DMS153 (cell line): Measurements from ENCODE around the gene LDB2.

ENCODE experiments used
- DNase-seq: peaks from one replicate; lab custom pipeline; 2025; lab: John Stamatoyannopoulos, UW

Gene LDB2

DNA sequence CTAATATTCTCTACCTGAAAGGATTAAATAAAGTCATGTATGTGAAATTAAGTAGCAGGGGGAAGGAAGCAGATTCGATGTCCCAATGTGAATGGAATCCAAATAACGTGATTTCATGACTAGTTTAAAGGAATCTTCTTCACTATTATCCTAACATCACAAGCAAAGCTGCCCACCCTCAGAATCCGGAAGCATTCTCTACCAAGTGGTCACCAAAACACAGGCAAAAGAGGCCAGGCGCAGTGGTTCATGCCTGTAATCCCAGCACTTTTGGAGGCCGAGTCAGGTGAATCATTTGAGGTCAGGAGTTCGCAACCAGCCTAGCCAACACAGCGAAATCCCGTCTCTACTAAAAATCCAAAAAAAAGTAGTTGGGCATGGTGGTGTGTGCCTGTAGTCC lies 212.9 kb downstream of the LDB2 start:
- no peak for DNase-seq

DNA sequence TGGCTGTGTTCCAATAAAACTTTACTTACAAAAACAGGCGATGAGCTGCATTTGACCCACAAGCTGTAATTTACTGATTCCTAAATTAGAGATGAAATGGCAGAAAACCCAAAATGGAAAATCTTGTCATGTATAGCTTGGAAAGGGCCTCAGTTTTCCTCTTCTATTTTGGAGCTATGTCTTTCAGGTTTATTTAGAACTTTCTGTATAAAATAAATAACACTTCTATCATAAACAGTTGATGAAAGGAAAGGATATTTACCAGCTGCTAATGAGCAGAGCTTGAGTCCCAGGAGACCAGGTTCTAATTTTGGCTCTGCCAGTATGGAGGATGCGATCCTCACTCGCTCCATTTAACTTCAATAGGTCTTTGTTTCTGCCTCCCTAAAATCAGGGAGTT lies 213.5 kb downstream of the LDB2 start:
- DNase-seq: no peak

DNA sequence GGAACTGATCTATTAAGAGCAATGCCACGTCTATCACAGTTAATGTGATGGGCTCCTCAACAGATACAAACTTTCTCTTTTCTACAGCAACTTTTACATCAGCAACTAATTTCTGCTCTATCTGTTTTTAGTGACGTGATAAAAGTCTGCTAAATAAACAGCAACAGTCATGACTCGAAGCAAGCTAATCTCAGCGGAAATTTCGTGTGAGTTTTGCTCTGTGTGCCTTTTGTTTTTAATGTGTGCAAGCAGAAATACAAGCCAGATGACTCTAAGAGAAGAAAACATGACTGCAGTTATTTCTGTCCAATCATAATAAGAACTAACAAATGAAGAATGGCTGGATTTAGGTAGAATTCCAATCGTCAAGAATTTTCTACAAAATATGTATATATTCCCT lies 214.3 kb downstream of the LDB2 start:
- no peak for DNase-seq

DNA sequence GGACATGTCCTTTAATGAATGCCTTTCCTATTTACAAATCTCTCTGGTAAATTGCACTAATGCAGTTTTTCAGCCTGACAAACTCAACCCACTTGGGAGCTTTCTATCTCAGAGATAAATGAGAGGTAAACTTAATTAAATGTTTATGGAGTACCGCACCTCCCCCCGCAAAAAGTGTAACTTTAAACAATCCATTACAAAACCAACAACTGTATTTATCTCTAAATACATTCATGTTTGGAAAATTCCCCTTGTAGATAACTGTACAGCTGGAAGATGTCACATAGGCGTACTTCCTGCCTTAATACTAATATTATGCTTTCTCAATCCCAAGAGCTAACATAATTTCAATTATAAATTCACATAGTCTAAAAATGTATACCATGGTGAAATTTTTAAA lies 215.5 kb downstream of the LDB2 start:
- no peak for DNase-seq

DNA sequence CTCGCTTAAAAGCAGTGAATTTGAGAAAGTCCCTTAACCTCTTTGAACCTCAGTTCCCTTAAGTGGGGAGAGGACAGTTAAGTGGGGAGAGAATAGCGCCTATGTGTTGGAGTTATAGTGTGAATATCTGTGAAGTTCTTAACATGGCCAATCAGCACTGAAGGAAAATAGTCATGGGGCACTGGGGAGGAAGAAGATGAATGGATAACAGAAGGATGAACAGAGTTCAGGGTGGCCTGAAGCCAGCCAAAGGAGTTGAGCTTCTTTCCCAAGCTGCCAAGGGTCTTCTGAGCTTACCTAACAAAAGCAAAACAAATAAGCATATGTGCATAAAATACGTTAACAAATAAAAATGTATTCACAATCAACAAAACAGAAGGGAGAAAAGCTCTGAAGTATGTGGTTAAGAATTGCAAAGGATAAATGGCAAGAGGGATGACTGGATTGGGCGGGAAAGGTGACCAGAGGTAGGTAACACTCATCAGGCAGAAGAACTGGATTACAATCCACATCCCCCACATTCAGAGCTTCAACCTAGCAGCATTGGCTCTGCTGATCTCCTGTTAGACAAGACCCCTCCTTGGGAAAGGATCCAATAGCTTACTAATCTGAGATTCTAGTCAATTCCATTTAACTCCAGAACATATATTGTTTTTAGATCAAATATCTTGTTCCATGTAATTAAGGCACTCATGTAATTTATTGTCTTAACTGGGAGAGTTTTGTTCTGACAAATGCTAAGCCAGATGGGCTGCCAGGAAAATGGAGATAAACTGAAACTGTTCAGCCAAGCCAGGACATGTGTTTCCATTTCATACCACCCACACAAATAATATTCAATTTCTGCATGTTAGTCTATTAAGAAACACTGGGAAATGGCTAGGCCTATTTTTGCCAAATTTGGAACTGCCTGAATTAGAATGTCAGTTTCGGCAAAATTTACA lies 221.2 kb downstream of the LDB2 start:
- no peak for DNase-seq

DNA sequence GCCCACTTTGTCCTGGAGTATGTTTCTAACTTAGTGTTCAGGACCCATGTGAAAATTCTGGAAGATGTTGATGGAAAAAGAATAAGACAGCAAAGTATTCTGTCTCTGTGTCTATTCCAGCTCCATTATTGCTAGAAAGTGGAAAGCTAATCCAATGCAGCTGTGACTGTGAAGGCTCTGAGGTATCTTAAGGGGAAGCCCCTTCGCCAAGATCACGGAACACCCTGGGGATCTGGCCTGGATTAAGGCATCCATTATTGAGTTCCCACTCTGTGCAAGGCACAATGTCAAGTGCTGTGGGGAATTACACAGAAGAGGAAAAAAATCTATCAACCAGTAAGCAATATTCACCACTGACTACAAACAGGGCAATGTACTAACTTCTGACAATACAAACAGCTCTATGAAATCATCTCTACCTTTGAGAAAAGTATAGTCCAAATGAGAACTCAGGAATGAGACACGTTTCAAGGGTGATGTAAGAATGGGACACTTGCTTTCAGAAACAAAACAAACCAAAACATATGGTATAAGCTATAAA lies 222.1 kb downstream of the LDB2 start:
- no peak for DNase-seq

DNA sequence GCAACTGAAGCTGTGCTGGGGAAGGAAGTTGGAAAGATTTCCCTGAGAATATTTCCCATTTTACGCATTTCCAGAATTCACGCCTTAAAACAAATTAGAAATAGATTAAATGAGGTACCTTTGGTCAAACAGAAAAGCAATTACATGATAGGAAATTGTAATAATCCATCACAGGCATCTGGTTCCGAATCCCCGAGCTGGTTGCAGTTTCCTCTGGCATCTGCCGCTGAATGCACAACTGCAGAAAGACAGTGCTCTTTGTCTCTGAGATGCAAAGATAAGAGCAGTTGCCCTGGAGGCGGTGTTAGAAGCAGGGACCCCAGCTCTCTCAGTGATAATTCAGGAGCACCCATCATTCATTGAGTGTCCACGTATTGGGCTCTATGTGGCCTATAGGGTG lies 224.4 kb downstream of the LDB2 start:
- DNase-seq: no peak

DNA sequence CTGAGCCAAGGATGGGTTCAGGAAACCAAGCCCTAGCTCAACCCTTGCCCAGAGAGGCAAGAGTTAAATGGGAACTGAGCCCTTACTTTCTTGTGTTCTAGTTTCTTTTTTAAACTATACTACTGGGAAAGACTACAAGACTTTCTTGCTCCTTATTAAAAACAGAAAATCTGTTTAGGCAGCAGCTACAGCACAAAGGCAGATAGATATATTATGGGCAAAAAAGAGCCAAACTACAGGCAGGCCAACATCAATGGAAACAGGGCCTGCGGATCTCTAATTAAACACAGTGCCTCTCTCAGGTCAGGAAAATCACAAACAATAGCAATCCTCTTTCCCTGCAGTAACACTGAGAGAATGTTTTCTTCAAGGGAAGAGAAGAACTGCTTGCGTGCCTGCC lies 226.0 kb downstream of the LDB2 start:
- no peak for DNase-seq

DNA sequence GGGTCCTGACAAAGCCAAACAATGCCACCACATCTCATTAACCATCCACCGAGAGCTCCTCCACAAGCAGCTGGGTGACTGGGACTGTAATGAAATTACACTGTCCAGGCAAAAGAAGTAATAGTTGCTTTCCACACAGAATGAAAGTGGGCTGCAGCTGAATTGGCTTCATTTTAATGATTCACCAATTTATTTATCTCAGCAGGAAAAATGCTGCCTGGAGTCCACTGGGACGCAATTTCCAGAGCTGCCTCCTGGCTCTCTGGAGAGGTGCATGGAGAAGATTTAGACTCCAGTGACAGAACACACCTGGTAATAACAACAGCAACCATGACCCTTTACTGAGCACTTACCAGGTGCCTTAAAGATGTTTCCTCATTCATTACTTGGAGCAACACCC lies 226.7 kb downstream of the LDB2 start:
- DNase-seq: no peak

DNA sequence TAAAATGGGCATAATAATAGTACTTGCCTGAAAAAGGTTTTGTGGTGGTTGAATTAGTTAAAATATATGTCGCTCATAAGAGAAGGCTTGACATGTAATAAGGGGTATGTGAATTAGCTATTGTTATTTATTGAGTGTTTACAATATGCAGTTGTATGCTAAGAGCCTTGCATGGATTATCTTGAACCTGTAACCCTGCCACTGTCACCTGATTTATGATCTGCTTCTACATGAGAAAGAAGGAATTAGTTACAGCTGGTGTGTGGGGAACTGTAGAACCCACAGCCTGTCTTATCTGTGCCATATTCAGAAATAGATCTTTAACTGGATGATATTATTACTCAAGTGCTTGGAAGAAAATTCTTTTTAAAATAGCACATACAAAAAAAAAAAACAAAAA lies 227.7 kb downstream of the LDB2 start:
- DNase-seq: no peak

DNA sequence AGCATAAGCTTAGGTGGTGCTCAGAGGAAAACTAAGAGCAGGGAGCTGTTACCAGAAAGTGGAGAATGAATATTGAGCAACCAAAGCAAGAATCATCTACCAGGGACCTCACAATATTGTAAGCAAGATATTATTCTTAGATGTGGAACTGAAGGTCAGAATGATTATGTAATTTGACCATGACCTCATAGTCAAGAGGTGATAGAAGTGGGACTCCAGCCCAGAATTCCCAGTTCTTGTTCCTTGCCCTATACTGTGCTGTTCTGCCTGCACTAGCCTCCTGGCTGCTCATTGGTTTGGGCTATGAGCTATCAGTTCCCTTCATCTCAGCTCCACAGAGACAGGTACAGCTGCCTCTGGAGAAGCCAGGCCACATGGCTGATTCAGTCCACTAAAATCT lies 229.4 kb downstream of the LDB2 start:
- no peak for DNase-seq

DNA sequence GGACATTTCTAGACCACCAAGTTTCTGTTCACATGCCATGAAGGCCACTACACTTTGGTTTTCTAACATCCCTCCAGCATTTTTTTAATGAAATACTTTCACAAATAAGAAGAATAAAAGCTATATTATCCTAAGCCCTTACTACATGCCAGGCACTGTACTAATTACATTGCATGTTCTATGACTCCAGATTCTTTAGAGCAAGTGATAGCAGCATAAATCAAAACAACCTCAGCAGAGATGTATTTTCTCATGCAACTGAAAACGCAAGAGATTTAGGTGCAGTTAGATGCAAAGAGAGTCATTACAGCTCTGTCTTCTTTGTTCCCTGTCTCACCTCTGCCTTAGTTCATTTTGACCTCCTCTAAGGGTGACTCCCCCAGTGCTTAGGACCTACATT lies 230.0 kb downstream of the LDB2 start:
- no peak for DNase-seq

DNA sequence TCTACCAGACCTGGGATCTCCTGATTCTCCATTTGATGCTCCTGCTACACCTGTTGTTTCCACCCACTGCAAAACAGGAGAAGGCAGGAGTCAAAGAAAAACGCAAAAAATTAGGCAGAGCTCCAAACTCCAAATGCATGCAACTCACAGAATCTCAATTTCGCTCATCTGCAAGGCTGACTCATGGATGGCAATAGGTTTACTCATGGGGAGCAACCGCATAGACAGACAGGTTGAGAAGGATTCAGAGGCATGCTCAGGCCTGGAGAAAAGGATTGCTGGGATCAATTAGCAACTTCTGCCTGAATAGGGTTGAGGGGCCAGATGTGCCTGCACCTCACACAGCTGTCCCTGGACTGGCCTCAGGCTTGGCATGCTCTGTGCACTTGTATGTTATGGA lies 231.0 kb downstream of the LDB2 start:
- no peak for DNase-seq

DNA sequence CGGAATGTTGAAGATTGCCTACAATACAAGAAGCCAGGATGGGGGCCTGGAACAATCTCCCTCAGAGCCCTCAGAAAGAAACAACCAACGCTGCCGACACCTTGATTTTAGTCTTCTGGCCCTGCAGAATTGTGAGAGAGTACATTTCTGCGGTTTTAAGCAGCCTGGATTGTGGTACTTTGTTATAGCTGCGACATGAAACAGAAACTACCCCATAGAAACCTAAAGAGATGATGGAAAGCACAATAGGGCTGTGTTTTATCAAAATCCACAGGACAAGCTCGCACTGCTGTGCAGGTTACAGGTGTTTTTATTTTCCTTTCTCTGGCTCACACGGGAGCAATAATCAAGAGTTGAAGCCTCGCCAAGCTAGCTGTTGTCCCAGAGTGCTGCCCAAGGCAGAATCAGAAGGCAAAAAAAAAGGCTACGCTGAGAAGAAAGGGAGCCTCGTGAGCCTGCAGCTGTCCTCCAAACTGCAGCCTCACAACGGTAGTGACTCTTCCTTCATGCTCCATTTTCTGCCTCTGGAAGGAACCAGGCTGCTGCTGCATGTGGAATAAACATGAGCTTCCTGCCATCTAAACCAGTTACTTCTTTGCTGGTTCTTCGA lies 232.4 kb downstream of the LDB2 start:
- no peak for DNase-seq

DNA sequence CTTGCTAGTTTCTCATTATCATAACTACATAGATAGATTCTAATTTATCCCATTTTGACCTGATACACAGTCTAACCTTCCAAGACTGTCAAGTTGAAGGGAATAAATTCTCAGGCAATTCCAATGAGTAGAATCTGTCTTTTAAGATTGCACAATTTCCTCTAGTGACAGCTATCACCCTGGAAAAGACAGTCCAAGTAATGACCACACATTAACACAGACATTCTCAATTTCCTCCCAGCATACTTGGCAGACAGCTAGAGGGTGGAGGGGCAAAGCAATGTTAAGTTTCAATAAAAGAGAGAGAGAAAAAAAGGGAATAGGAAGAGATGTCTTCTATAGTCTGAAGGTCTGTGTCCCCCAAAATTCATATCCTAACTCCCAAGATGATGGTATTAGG lies 234.7 kb downstream of the LDB2 start:
- DNase-seq: no peak

DNA sequence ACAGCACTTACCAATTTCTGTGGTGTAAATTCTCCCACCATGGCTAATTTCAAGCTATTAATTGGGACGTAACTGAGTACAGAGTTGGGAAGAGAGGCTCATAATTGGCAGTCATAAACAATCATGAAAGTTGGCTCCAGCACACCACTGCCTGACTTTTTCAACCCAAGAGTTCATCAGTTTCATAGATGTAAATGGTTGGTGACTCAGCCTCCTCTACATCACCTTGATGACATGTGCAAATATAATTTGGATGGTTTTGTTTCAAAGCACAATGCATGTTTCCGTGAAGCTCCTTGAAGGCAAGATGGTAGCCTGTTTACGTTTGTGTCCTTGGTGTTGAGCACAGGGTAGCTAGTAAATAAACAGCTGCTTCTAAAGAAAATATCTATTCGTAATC lies 235.1 kb downstream of the LDB2 start:
- DNase-seq: no peak

DNA sequence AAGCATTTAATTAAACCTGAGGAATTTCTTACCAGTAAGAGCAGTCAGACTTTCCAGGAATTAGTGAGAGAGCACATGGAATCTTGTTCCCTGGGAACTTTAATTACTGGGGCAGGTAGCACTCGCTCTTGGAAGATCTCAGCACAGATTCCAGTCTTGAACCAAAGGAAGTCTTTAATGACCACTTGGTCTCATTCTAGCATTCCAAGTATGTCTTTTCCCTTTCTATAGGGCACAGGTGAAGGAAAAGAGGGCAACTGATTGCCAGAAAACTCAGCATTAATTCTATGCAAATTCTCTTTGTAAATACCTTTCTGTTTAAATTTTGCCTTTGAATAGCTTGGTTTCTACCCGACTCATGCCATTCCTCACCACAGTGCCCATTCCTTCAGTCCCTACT lies 236.6 kb downstream of the LDB2 start:
- DNase-seq: no peak

DNA sequence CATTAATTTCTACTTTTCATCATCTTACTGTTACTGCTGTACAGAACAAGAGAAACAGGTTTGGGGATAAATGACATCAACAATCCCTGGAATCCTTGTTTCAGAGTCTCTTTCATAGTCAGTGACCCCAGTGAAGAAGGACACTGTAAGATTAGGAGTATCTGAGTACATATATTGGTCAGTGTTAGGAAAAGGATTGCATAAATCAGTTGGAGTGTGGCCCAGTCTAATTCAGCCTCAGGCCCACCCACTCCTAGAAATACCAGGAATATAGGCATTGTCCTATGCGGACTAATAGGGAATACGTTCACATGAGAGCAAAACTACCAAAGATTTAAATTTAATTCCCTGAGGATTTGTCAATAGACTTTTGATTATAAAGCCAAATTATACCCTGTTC lies 237.8 kb downstream of the LDB2 start:
- no peak for DNase-seq

DNA sequence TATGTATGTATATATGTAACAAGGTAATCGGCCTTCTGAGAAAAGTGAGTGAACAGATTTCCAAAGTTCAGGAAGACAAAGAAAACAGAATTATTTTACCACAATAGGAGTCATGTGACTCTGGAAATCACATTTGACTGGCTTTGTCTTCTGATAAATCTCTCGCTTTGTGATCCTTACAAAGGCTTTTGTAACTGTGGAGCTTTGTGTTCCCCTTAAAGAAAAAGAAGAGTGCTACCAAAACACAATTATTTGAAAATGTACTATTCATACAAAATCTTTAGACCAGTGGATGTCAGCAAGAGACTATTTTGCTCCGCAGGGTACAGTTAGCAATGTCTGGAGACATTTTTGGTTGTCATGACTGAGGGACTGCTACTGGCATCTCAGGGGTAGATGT lies 238.8 kb downstream of the LDB2 start:
- DNase-seq: no peak

DNA sequence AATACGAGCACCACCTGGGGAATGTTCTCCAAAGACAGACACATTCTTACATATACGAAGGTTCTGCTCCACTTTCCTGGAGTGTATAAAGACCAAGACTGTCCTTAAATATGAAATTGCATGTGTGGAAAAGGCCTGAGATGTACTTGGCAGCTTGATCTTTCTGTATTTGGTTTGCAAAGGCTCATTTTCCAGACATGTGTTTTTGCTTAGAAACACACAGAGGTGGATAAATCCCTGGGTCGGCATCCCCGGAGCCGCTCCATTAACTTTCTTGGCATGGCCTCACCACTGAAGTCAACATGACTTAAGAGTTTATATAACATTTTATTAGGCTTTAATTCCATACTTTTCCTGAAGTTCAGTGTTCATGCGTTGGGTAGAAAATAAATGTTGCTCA lies 239.4 kb downstream of the LDB2 start:
- DNase-seq: no peak

DNA sequence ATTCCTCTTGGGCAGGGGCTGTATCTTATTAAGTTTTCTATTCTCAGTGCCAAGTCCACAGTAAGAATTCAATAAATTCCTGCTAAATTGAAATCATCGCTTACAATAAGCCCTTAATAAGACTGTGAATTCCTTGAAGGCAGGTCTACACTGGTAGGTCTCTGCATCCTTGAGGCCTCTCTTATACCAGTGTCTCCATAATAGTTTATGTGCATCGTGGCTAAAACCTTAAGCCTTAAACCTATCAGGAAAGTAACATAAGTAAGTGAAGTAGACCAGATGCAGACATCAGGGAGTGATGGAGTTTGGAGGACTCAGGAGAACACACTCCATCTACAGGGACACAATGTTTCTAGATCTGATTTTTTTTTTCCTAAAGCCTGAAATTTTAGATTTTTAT lies 240.3 kb downstream of the LDB2 start:
- no peak for DNase-seq

DNA sequence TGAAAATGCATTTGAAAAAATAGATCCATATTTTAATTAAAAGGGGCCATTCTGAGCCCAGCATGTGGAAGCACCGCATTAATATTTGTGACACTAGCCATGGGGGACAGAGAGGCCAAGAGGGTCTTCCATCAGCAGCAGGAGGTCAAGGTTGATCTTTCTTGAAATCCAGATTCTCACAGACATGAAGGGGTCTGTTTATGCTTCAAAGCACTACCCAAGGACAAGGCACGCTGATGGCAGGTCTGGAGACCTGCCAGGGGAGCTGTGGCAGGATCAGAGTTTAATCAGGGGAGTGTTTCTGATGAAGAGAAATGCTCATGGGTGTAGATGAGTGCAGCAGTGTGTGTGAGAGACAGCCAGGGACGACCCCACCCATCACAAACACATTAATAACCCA lies 243.3 kb downstream of the LDB2 start:
- no peak for DNase-seq

DNA sequence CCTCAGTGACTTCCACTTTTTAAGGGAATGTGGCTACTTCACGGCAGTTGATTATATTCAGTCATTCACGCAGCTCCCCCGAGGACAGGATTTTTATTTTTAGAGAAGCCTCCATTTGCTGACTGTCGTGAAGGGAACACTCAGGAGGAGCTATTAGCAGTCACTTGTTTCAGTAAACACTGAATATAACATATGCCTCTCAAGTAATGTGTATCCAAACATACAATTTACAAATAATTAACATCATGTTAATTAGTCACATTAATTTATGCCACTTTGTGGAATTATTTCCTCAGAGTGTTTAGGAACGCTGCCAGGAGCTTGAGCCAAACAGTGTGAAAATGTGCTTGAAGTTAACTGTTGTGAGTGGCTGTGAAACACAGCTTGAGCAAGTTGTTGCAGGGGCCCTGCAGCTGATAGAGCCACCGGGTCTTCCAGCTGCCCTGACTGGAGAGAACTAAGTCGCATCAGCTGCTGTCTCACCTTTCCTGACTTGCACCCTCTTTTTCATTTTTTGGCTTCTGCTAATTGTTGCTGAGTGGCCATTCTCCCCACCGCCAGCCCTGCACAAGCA lies 245.6 kb downstream of the LDB2 start:
- no peak for DNase-seq
